A549 (cell line): ENCODE results near the gene CASP7.

Experiments
- BCL3 ChIP-seq: fragments of >200 bp; sonication (Bioruptor Twin); formaldehyde crosslinking; IDR thresholded peaks from 3 replicates; pipeline ENCODE4 v1.6.1; 2016
- CTCF ChIP-seq: fragments of >200 bp; sonication (Bioruptor Twin); formaldehyde crosslinking; IDR thresholded peaks from 3 replicates; pipeline ENCODE4 v1.5.1; 2016
- NFE2L2 ChIP-seq: fragments of 150-350 bp; conservative IDR thresholded peaks from 2 replicates; pipeline ENCODE4 v1.6.1; 2014; ENCODE audit warnings: low read length
- POLR2A ChIP-seq: IDR thresholded peaks from 2 replicates; pipeline ENCODE4 v1.6.1; 2012; ENCODE audit warnings: mild to moderate bottlenecking, low read length
- POLR2AphosphoS2 ChIP-seq: conservative IDR thresholded peaks from 2 replicates; pipeline ENCODE4 v1.6.1; 2012; ENCODE audit warnings: low read length, improper control_type of control experiment, inconsistent platforms
- REST ChIP-seq: fragments of 200-600 bp; sonication (generic); IDR thresholded peaks from 2 replicates; pipeline ENCODE4 v1.6.1; 2016; ENCODE audit warnings: antibody characterized with exemption, mild to moderate bottlenecking, moderate library complexity

- TF ChIP-seq POLR2A: no peak
- no peak for TF ChIP-seq POLR2AphosphoS2
- no peak for TF ChIP-seq CTCF
- no peak for TF ChIP-seq NFE2L2
- no peak for TF ChIP-seq BCL3
- no peak for TF ChIP-seq REST
Measured at GRCh38 chr10:113708640-113709039, 28.9 kb downstream of the CASP7 start.
